Fibroblast of lung (primary cell): ENCODE measurements around the gene GGTLC2.

Experiments
- CTCF ChIP-seq, 2 donors: IDR thresholded peaks in 1 of 2; conservative IDR thresholded peaks in 1 of 2; 1 replicate in 1 of 2; 2 replicates in 1 of 2; pipeline ENCODE4 v1.5.1; 2011 to 2012; ENCODE audit warnings: low read length in 2 of 2, control low read depth in 1 of 2, inconsistent platforms in 1 of 2, low read depth in 1 of 2, mild to moderate bottlenecking in 1 of 2
- EZH2 ChIP-seq: IDR thresholded peaks from 2 replicates; pipeline ENCODE4 v1.5.1; 2012; ENCODE audit warnings: low read length, control low read depth, mild to moderate bottlenecking; ENCODE audit errors: missing control alignments

GRCh38 chr22:22663861-22664800, 19.7 kb downstream of the GGTLC2 start:
- no peak for TF ChIP-seq CTCF (conservative IDR thresholded peaks at IDR 0.05 in 1 of 2, IDR thresholded peaks at IDR 0.05 in 1 of 2; ENCODE audit: low read depth in 1 of 2, low read length in 2 of 2)
- TF ChIP-seq EZH2: no peak
